ENCODE data around the gene CEBPA. TPM values are rescaled to one million over a fixed set of nuclear protein-coding genes. Genes with fewer than 3 reads are reported as not detected.

The CEBPA gene
- polyA plus RNA-seq, 1 experiment, result 0.06 TPM

DNA sequence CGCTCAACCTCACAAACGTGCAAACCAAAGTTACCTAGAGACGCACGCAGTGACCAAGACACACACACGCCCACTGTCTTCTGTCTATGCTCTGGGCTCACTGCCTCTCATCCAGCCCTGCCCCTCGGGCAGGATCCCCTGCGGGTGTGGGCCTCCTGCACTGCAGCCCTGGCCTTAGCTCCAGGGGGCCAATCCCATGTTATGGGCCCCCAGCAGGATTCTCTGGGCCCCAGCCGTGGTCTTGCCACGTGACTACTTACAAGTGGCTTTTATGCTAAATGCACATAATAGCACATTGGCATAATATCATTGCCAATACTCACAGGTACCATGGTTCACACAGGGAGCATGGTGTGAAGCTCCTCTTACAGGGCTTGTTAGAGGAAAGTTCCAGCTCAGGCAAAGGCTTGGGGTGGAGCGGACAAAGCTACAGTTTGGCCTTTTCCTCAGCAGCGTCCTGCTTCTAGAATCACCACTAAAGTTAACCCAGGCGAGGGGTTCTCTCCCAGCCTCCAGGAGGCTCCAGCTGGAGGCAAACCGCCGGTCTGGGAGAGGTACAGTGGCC, 37.4 kb downstream of the CEBPA start:
- CTCF ChIA-PET, result no interaction called here
- Histone ChIP-seq H3K9me3 (ENCODE audit: control insufficient read depth, insufficient read depth, low read length) (no peaks in the 10 kb centered on the region; the same call in 1 of the 2 replicates), H3K27ac (ENCODE audit: low read depth, low read length) (no peak overlapping the region), H3K4me3 (ENCODE audit: low read depth, low read length) (no peak overlapping the region), H3K27me3 (ENCODE audit: control insufficient read depth, insufficient read depth, low read length) (peaks cover 11% of the 10 kb centered on the region)
- POLR2A ChIA-PET, result no interaction called here
- TF ChIP-seq, protein P1, sequence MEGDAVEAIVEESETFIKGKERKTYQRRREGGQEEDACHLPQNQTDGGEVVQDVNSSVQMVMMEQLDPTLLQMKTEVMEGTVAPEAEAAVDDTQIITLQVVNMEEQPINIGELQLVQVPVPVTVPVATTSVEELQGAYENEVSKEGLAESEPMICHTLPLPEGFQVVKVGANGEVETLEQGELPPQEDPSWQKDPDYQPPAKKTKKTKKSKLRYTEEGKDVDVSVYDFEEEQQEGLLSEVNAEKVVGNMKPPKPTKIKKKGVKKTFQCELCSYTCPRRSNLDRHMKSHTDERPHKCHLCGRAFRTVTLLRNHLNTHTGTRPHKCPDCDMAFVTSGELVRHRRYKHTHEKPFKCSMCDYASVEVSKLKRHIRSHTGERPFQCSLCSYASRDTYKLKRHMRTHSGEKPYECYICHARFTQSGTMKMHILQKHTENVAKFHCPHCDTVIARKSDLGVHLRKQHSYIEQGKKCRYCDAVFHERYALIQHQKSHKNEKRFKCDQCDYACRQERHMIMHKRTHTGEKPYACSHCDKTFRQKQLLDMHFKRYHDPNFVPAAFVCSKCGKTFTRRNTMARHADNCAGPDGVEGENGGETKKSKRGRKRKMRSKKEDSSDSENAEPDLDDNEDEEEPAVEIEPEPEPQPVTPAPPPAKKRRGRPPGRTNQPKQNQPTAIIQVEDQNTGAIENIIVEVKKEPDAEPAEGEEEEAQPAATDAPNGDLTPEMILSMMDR (IDR thresholded peaks at IDR 0.05; ENCODE audit: low read depth, low read length), result no peak
- DNase-seq (ENCODE audit: low read depth, low spot score), result no peak

GRCh38 chr19:33263325-33264023, 38.9 kb downstream of the CEBPA start:
- TF ChIP-seq, protein P1 (IDR thresholded peaks at IDR 0.05; ENCODE audit: low read depth, low read length), result no peak
- H3K27ac ChIP-seq (ENCODE audit: low read depth, low read length), result no peak overlapping the region
- H3K4me3 ChIP-seq (ENCODE audit: low read depth, low read length), result no peak overlapping the region
- no peak for DNase-seq (ENCODE audit: low read depth, low spot score)
- H3K9me3 ChIP-seq (ENCODE audit: control insufficient read depth, insufficient read depth, low read length), result no peaks in the 10 kb centered on the region; the same call in 1 of the 2 replicates
- H3K27me3 ChIP-seq (ENCODE audit: control insufficient read depth, insufficient read depth, low read length), result peaks cover 14% of the 10 kb centered on the region
- POLR2A ChIA-PET, result no interaction called here
- CTCF ChIA-PET, result no interaction called here

DNA sequence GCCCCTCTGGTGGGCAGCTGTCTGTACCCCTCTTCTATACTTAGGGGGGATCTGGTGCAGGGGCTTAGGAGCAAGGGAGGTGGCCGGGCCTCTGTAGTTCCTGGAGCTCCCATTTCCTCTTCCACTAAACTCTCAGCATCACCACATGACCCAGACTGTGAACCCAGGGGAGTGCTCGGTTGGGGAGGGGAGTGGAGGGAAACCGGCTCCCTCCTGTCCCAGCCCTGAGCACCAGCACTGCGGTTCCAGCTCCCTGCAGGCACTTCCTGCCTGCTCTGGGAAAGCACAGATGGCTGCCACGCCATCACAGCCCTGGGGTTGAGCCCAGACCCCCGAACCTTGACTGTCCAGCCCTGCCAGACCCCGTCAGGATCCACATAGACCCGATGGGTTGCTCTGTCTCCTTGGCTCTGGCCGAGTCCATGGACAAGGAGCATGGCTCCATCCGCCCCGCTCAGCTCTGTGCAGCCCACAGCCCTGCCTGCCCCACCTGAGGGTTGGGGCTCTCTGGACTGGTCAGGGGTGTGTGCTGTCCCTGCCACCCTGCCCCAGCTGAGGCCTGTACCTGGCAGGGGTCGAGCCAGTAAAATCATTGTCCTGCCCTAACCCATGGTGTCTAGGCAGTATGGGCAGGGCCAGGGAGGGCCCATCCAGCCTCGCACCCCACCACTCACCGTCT, 40.7 kb downstream of the CEBPA start:
- Histone ChIP-seq H3K27ac (ENCODE audit: low read depth, low read length) (no peak overlapping the region), H3K4me3 (ENCODE audit: low read depth, low read length) (no peak overlapping the region), H3K27me3 (ENCODE audit: control insufficient read depth, insufficient read depth, low read length) (peaks cover 5% of the 10 kb centered on the region), H3K9me3 (ENCODE audit: control insufficient read depth, insufficient read depth, low read length) (no peaks in the 10 kb centered on the region; the same call in 1 of the 2 replicates)
- TF ChIP-seq, protein P1 (IDR thresholded peaks at IDR 0.05; ENCODE audit: low read depth, low read length), result no peak
- ChIA-PET POLR2A (interaction anchor here (0.6 kb wide), 1 partner anchor 39 kb away, joined by 3 read pairs; no protein-coding TSS in a partner anchor), CTCF (no interaction called here)
- DNase-seq (ENCODE audit: low read depth, low spot score), result no peak

DNA sequence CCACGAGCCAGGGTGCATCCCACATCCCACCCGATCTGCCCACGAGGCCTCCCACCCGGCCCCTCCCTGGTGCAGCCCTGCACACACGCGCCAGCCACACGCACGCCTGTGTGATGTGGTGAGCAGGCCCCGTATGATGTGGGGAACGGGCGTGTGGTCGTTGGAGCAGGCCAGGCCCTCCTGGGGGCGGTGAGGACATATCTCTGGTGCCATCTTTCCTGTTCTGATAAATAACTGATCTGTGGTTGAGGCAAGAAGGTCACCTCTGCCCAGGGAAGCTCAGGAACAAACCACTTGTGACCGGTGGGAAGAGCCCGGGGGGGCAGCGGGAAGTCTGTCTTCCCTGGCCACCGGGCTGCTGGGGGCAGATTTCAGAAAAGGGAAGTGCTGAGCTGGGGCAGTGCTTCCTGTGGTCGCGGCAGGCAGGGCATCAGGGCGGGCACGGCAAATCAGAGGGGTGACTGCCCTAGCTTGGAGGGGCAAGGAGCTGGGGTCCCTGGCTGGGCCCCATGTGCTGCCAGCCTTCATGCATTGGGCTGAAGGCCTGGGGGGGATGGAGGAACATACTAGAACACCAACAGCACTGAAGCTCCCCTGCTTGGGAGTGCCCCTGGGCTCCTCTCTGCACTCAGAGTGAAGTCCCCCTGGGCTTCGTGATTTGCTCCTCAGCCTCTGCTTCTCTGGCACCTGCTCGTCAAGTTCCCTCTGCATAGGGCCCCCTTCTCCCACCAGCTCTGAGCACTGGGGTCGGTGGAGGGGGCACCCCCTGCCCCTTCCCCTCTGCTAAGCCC, 41.5 kb downstream of the CEBPA start:
- H3K27me3 ChIP-seq (ENCODE audit: control insufficient read depth, insufficient read depth, low read length), result peaks cover 4% of the 10 kb centered on the region
- TF ChIP-seq, protein P1 (IDR thresholded peaks at IDR 0.05; ENCODE audit: low read depth, low read length), result no peak
- ChIA-PET CTCF (no interaction called here), POLR2A (no interaction called here)
- H3K27ac ChIP-seq (ENCODE audit: low read depth, low read length), result no peak overlapping the region
- no peak overlapping the region for H3K4me3 ChIP-seq (ENCODE audit: low read depth, low read length)
- no peaks in the 10 kb centered on the region; the same call in 1 of the 2 replicates for H3K9me3 ChIP-seq (ENCODE audit: control insufficient read depth, insufficient read depth, low read length)
- DNase-seq (ENCODE audit: low read depth, low spot score), result no peak

All from AG04450 (cell line).